GM23338 (cell line): ENCODE measurements around the gene SERTAD3. TPM values are rescaled to one million over a fixed set of nuclear protein-coding genes. Genes with fewer than 3 reads are reported as not detected.
A peak's percentile ranks its signal among the peaks of the same experiment; 100 is the strongest.

Experiments used
- ATAC-seq: fragments of 200-7000 bp; cut with Tn5 transposase; 3 replicates; pipeline ENCODE4 v1.9.1; 2020
- DNase-seq: peaks from one replicate; pipeline ENCODE4 v3.0.0-alpha.2; 2015; ENCODE audit warnings: low spot score
- H2AFZ ChIP-seq: fragments of 200-600 bp; sonication (generic); 2 replicates; pipeline ENCODE4 v1.8.0; 2016; ENCODE audit warnings: antibody characterized with exemption, mild to moderate bottlenecking, moderate library complexity
- H3F3A ChIP-seq: fragments of 200-600 bp; sonication (generic); replicated peaks from 2 replicates; pipeline ENCODE4 v1.8.0; 2017; ENCODE audit warnings: antibody characterized with exemption, mixed run types, low read depth
- H3K27ac ChIP-seq: fragments of 200-600 bp; sonication (generic); 2 replicates; pipeline ENCODE4 v1.6.1; 2016; ENCODE audit warnings: low read depth
- H3K27me3 ChIP-seq: fragments of 200-600 bp; sonication (generic); 2 replicates; pipeline ENCODE4 v1.8.0; 2016; ENCODE audit warnings: mild to moderate bottlenecking, mixed run types, moderate library complexity; ENCODE audit not compliant: insufficient read depth
- H3K36me3 ChIP-seq: fragments of 200-600 bp; sonication (generic); 2 replicates; pipeline ENCODE4 v1.8.0; 2016; ENCODE audit warnings: mild to moderate bottlenecking; ENCODE audit not compliant: insufficient read depth
- H3K4me1 ChIP-seq: fragments of 200-600 bp; sonication (generic); 2 replicates; pipeline ENCODE4 v1.8.0; 2016; ENCODE audit warnings: mild to moderate bottlenecking, moderate library complexity; ENCODE audit not compliant: insufficient read depth
- H3K4me2 ChIP-seq: fragments of 200-600 bp; sonication (generic); 2 replicates; pipeline ENCODE4 v1.7.1; 2017; ENCODE audit warnings: mixed run types
- H3K4me3 ChIP-seq: fragments of 200-600 bp; sonication (generic); 2 replicates; pipeline ENCODE4 v1.6.1; 2016; ENCODE audit warnings: mixed run types
- H3K79me2 ChIP-seq: fragments of 200-600 bp; sonication (generic); replicated peaks from 2 replicates; pipeline ENCODE4 v1.8.0; 2017; ENCODE audit warnings: mild to moderate bottlenecking; ENCODE audit not compliant: insufficient read depth
- H3K9me2 ChIP-seq: fragments of 200-600 bp; sonication (generic); 2 replicates; pipeline ENCODE4 v1.8.0; 2017; ENCODE audit not compliant: insufficient read depth
- H4K20me1 ChIP-seq: fragments of 200-600 bp; sonication (generic); replicated peaks from 2 replicates; pipeline ENCODE4 v1.8.0; 2017; ENCODE audit warnings: mild to moderate bottlenecking; ENCODE audit not compliant: insufficient read depth
- H3K27ac Mint-ChIP-seq: 2 replicates; pipeline ENCODE4 v1.8.0; 2020; ENCODE audit warnings: inconsistent platforms, mild to moderate bottlenecking, moderate library complexity, mixed read lengths
- H3K27me3 Mint-ChIP-seq: 3 replicates; pipeline ENCODE4 v1.8.0; 2022; ENCODE audit warnings: low read depth, mild to moderate bottlenecking, moderate library complexity, mixed read lengths, inconsistent platforms; ENCODE audit not compliant: insufficient read depth, poor library complexity
- H3K36me3 Mint-ChIP-seq: 3 replicates; pipeline ENCODE4 v1.8.0; 2021; ENCODE audit warnings: low read depth, mild to moderate bottlenecking, inconsistent platforms, moderate library complexity, mixed read lengths
- H3K4me1 Mint-ChIP-seq: 3 replicates; pipeline ENCODE4 v1.8.0; 2020; ENCODE audit warnings: mild to moderate bottlenecking, inconsistent platforms, mixed read lengths
- H3K4me3 Mint-ChIP-seq: 3 replicates; pipeline ENCODE4 v1.8.0; 2021; ENCODE audit warnings: moderate library complexity, mild to moderate bottlenecking, inconsistent platforms, mixed read lengths
- H3K9me3 Mint-ChIP-seq: 3 replicates; pipeline ENCODE4 v1.8.0; 2020; ENCODE audit warnings: moderate library complexity, mild to moderate bottlenecking, inconsistent platforms, mixed read lengths
- JUNB ChIP-seq: IDR thresholded peaks from one replicate; pipeline ENCODE4 v1.6.1; 2016; ENCODE audit warnings: antibody characterized with exemption; ENCODE audit not compliant: unreplicated experiment
- NANOG ChIP-seq: IDR thresholded peaks from 2 replicates; pipeline ENCODE4 v1.6.1; 2016; ENCODE audit warnings: antibody characterized with exemption, borderline replicate concordance
- STAT1 ChIP-seq: IDR thresholded peaks from one replicate; pipeline ENCODE4 v1.6.1; 2016; ENCODE audit warnings: antibody characterized with exemption; ENCODE audit not compliant: unreplicated experiment
- ZNF114 ChIP-seq: fragments of 250-450 bp; sonication (Bioruptor Pico); IDR thresholded peaks from 2 replicates; pipeline ENCODE4 v1.5.0; 2020; ENCODE audit warnings: mild to moderate bottlenecking, moderate library complexity
- polyA plus RNA-seq: library from polyadenylated mRNA; unstranded; fragments of >200 nt; fragmentation: Nextera tagmentation; extraction: Ambion mirVana; gene quantifications from 2 replicates; pipeline ENCODE4 v1.2.1, GENCODE V29; 2016
- total RNA-seq: library from RNA; depleted of rRNA; stranded (reverse); fragments of >200 nt; shearing (Covaris generic); gene quantifications from 2 replicates; pipeline ENCODE4 v1.2.3, GENCODE V29; 2014
- TF ChIP-seq, protein P1 (sequence below): fragments of 250-450 bp; sonication (Bioruptor Pico); IDR thresholded peaks from 2 replicates; pipeline ENCODE4 v1.5.0; 2020; ENCODE audit warnings: mild to moderate bottlenecking, moderate library complexity
- TF ChIP-seq, protein P2 (sequence below): IDR thresholded peaks from 2 replicates; pipeline ENCODE4 v1.6.1; 2016; ENCODE audit warnings: antibody characterized with exemption
- TF ChIP-seq, protein P3 (sequence below): IDR thresholded peaks from one replicate; pipeline ENCODE4 v1.6.1; 2018; ENCODE audit warnings: antibody characterized with exemption; ENCODE audit not compliant: unreplicated experiment

SERTAD3 gene
- total and polyA plus RNA-seq, 2 experiments from 2014 or later: 15.4 to 24.1 TPM

DNA sequence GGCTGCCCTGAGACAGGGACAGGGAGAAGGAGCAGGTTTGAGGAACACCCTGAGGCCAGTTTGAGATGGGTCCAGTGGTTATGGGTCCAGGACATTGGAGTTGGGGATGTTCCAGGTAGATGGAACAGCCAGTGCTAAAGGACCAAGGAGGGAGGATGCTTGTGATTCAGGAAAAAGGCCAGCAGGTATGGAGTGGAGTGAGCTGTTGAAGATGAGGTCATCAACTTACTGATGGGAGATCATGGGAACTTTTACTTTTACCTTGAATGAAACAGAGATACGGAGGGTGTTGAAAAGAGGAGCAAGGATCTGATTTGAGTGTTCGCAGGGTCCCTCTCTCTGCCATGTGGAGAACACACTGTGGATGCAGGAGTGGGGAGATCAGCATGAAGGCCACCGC is 48.1 kb upstream of the SERTAD3 start (continued):
- TF ChIP-seq, protein P1, sequence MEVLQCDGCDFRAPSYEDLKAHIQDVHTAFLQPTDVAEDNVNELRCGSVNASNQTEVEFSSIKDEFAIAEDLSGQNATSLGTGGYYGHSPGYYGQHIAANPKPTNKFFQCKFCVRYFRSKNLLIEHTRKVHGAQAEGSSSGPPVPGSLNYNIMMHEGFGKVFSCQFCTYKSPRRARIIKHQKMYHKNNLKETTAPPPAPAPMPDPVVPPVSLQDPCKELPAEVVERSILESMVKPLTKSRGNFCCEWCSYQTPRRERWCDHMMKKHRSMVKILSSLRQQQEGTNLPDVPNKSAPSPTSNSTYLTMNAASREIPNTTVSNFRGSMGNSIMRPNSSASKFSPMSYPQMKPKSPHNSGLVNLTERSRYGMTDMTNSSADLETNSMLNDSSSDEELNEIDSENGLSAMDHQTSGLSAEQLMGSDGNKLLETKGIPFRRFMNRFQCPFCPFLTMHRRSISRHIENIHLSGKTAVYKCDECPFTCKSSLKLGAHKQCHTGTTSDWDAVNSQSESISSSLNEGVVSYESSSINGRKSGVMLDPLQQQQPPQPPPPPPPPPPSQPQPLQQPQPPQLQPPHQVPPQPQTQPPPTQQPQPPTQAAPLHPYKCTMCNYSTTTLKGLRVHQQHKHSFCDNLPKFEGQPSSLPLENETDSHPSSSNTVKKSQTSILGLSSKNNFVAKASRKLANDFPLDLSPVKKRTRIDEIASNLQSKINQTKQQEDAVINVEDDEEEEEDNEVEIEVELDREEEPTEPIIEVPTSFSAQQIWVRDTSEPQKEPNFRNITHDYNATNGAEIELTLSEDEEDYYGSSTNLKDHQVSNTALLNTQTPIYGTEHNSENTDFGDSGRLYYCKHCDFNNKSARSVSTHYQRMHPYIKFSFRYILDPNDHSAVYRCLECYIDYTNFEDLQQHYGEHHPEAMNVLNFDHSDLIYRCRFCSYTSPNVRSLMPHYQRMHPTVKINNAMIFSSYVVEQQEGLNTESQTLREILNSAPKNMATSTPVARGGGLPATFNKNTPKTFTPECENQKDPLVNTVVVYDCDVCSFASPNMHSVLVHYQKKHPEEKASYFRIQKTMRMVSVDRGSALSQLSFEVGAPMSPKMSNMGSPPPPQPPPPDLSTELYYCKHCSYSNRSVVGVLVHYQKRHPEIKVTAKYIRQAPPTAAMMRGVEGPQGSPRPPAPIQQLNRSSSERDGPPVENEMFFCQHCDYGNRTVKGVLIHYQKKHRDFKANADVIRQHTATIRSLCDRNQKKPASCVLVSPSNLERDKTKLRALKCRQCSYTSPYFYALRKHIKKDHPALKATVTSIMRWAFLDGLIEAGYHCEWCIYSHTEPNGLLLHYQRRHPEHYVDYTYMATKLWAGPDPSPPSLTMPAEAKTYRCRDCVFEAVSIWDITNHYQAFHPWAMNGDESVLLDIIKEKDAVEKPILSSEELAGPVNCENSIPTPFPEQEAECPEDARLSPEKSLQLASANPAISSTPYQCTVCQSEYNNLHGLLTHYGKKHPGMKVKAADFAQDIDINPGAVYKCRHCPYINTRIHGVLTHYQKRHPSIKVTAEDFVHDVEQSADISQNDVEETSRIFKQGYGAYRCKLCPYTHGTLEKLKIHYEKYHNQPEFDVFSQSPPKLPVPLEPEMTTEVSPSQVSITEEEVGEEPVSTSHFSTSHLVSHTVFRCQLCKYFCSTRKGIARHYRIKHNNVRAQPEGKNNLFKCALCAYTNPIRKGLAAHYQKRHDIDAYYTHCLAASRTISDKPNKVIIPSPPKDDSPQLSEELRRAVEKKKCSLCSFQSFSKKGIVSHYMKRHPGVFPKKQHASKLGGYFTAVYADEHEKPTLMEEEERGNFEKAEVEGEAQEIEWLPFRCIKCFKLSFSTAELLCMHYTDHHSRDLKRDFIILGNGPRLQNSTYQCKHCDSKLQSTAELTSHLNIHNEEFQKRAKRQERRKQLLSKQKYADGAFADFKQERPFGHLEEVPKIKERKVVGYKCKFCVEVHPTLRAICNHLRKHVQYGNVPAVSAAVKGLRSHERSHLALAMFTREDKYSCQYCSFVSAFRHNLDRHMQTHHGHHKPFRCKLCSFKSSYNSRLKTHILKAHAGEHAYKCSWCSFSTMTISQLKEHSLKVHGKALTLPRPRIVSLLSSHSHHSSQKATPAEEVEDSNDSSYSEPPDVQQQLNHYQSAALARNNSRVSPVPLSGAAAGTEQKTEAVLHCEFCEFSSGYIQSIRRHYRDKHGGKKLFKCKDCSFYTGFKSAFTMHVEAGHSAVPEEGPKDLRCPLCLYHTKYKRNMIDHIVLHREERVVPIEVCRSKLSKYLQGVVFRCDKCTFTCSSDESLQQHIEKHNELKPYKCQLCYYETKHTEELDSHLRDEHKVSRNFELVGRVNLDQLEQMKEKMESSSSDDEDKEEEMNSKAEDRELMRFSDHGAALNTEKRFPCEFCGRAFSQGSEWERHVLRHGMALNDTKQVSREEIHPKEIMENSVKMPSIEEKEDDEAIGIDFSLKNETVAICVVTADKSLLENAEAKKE (CRISPR knock-in tag): no peak
- TF ChIP-seq, protein P2, sequence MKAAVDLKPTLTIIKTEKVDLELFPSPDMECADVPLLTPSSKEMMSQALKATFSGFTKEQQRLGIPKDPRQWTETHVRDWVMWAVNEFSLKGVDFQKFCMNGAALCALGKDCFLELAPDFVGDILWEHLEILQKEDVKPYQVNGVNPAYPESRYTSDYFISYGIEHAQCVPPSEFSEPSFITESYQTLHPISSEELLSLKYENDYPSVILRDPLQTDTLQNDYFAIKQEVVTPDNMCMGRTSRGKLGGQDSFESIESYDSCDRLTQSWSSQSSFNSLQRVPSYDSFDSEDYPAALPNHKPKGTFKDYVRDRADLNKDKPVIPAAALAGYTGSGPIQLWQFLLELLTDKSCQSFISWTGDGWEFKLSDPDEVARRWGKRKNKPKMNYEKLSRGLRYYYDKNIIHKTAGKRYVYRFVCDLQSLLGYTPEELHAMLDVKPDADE: no peak
- TF ChIP-seq NANOG: no peak

DNA sequence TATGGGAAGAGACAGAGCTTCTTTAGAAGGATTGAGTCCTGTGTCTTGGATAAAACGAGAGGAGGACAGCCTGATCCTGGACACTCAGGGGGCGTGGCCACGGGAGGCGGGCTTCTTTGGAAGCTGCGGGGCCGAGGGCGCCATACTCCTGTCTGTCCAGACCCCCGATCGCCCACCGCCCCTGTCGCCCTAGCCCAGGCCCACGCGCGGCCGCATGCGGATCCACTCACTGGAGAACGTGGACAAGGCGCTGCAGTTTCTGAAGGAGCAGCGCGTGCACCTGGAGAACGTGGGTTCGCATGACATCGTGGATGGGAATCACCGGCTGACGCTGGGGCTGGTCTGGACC is 45.7 kb upstream of the SERTAD3 start:
- no peak for ATAC-seq
- no peak overlapping the region for H3K4me3 Mint-ChIP-seq
- Histone ChIP-seq H3K9me2 (0 out of 2 replicates have a peak, but pooled peaks cover 11% of the 10 kb centered on the region), H2AFZ (peak overlapping the region; percentile 80; the same call in 1 of the 2 replicates), H3K4me3 (no peak overlapping the region), H3K27ac (no peak overlapping the region), H3K27me3 (0 out of 2 replicates have a peak, but pooled peaks cover 5% of the 10 kb centered on the region), H3K4me1 (no peaks in the 10 kb centered on the region; the same call in 1 of the 2 replicates), H4K20me1 (no peaks in the 10 kb centered on the region), H3K79me2 (no peaks in the 10 kb centered on the region), H3K36me3 (no peaks in the 10 kb centered on the region), H3K4me2 (no peak overlapping the region), H3F3A (no peaks in the 10 kb centered on the region)
- DNase-seq: no peak
- H3K9me3 Mint-ChIP-seq: peaks cover 14% of the 10 kb centered on the region
- H3K27ac Mint-ChIP-seq: no peak overlapping the region
- peaks cover 8% of the 10 kb centered on the region for H3K4me1 Mint-ChIP-seq
- no peaks in the 10 kb centered on the region for H3K36me3 Mint-ChIP-seq
- H3K27me3 Mint-ChIP-seq: peaks cover 22% of the 10 kb centered on the region
- TF ChIP-seq ZNF114 (CRISPR knock-in tag): no peak
- no peak for TF ChIP-seq JUNB
- TF ChIP-seq STAT1: no peak
- TF ChIP-seq NANOG: no peak
- TF ChIP-seq, protein P3, sequence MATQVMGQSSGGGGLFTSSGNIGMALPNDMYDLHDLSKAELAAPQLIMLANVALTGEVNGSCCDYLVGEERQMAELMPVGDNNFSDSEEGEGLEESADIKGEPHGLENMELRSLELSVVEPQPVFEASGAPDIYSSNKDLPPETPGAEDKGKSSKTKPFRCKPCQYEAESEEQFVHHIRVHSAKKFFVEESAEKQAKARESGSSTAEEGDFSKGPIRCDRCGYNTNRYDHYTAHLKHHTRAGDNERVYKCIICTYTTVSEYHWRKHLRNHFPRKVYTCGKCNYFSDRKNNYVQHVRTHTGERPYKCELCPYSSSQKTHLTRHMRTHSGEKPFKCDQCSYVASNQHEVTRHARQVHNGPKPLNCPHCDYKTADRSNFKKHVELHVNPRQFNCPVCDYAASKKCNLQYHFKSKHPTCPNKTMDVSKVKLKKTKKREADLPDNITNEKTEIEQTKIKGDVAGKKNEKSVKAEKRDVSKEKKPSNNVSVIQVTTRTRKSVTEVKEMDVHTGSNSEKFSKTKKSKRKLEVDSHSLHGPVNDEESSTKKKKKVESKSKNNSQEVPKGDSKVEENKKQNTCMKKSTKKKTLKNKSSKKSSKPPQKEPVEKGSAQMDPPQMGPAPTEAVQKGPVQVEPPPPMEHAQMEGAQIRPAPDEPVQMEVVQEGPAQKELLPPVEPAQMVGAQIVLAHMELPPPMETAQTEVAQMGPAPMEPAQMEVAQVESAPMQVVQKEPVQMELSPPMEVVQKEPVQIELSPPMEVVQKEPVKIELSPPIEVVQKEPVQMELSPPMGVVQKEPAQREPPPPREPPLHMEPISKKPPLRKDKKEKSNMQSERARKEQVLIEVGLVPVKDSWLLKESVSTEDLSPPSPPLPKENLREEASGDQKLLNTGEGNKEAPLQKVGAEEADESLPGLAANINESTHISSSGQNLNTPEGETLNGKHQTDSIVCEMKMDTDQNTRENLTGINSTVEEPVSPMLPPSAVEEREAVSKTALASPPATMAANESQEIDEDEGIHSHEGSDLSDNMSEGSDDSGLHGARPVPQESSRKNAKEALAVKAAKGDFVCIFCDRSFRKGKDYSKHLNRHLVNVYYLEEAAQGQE: no peak
- TF ChIP-seq, protein P2: no peak
